Muscle of back (tissue), 11 donors: ENCODE results near the gene ATP8A2. TPM values are rescaled to one million over a fixed set of nuclear protein-coding genes. Genes with fewer than 3 reads are reported as not detected.
A peak's percentile ranks its signal among the peaks of the same experiment; 100 is the strongest.
"Not testable (repeated sequence)": the region's sequence is repeated elsewhere in the genome, so short reads cannot be mapped to it uniquely, and the experiment has no call there.

Experiments used
- DNase-seq, 3 donors: peaks; one replicate each; pipeline versions ENCODE4 v3.0.0 to v3.0.0-alpha.2; 2013
- polyA plus RNA-seq, 10 donors: library from polyadenylated mRNA; unstranded; fragments of 120-200 nt; gene quantifications; one replicate each; pipeline ENCODE4 v1.2.1, GENCODE V29; 2013; ENCODE audit not compliant: insufficient read length in 10 of 10

ATP8A2 gene
- polyA plus RNA-seq, 10 donors, result 1.5 to 3.6 (median 2.2) TPM

- DNase-seq, result no peak
Measured at GRCh38 chr13:26067601-26068000, 695.8 kb downstream of the ATP8A2 start.

- not testable (repeated sequence) for DNase-seq
Measured at GRCh38 chr13:26068372-26068771, 696.6 kb downstream of the ATP8A2 start.

GRCh38 chr13:26069642-26070041, 697.9 kb downstream of the ATP8A2 start:
- DNase-seq, result peak in 2 of 3 donors; percentile 22 to 52

- peak in 2 of 3 donors; percentile 38 to 56 for DNase-seq
Measured at GRCh38 chr13:26071691-26072090, 699.9 kb downstream of the ATP8A2 start.

GRCh38 chr13:26072335-26072734, 700.6 kb downstream of the ATP8A2 start:
- peak in 1 of 3 donors; percentile 51 for DNase-seq

GRCh38 chr13:26074706-26075105, 702.9 kb downstream of the ATP8A2 start:
- no peak for DNase-seq

Other genes starting within 250 kb of the ATP8A2 start
- under 1 TPM; 0.03 to 0.50 (median 0.06) TPM for gene AMER2, start 199.7 kb upstream of the ATP8A2 start, polyA plus RNA-seq
- 10 to 100 TPM in 9 of 10 donors, 1 to 10 TPM in 1; 9.8 to 13.7 (median 12.4) TPM for gene MTMR6, start 84.5 kb upstream of the ATP8A2 start, polyA plus RNA-seq
- gene NUP58, start 70.3 kb upstream of the ATP8A2 start, polyA plus RNA-seq, result 10 to 100 TPM; 27.5 to 50.3 (median 37.0) TPM